GM12891 (cell line): ENCODE results near the gene HSPA5.

Experiments
- POLR2A ChIP-seq: IDR thresholded peaks from 2 replicates; pipeline ENCODE4 v1.6.1; 2011; ENCODE audit warnings: low read depth, low read length, control low read depth
- POLR2AphosphoS5 ChIP-seq: IDR thresholded peaks from 2 replicates; pipeline ENCODE4 v1.6.1; 2011; ENCODE audit warnings: low read depth, low read length, control low read depth
- POU2F2 ChIP-seq: IDR thresholded peaks from 2 replicates; pipeline ENCODE4 v1.6.1; 2011; ENCODE audit warnings: low read depth, mild to moderate bottlenecking, control low read depth, low read length, moderate library complexity
- SPI1 ChIP-seq: IDR thresholded peaks from 2 replicates; pipeline ENCODE4 v1.6.1; 2011; ENCODE audit warnings: low read depth, low read length, control low read depth
- TAF1 ChIP-seq: IDR thresholded peaks from 2 replicates; pipeline ENCODE4 v1.6.1; 2011; ENCODE audit warnings: low read depth, low read length, control low read depth

DNA sequence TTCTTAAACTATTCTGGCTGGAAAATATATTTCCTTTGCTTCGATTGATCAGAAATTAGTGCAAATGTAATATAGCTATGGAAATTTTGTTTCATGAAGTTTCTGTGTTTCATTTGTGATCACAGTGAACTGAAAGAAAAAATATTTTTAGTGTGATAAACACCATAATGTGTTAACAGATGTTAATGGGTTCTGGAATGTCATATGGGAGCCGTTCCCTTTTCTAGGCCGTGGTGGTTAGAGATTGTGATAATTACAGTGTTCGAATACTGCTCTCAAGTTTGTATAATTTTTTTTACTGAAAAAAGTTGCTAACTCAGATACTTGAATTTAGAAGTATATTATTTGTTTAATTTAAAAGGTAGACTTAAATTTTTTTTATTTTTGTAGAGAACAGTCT is 39.8 kb upstream of the HSPA5 start:
- TF ChIP-seq POLR2A, result no peak
- TF ChIP-seq POLR2AphosphoS5, result no peak
- no peak for TF ChIP-seq TAF1
- no peak for TF ChIP-seq SPI1
- TF ChIP-seq POU2F2, result no peak
